Astrocyte of the cerebellum (primary cell): ENCODE measurements around the gene EPC1.
"Not testable (repeated sequence)": the region's sequence is repeated elsewhere in the genome, so short reads cannot be mapped to it uniquely, and the experiment has no call there.

Experiments
- DNase-seq: peaks from one replicate; pipeline ENCODE4 v3.0.0-alpha.2; 2011; ENCODE audit warnings: low read depth
- H3K4me3 ChIP-seq: 2 replicates; pipeline ENCODE4 v1.5.1; 2011; ENCODE audit warnings: mild to moderate bottlenecking, low read depth, low read length, moderate library complexity
- in situ Hi-C: cut with HindIII; loops from 2 replicates; pipeline ENCODE4 v1.10.0; 2017; ENCODE audit warnings: low sequenced_read_pairs
- TF ChIP-seq, protein P1 (sequence below): IDR thresholded peaks from 2 replicates; pipeline ENCODE4 v1.5.1; 2012; ENCODE audit warnings: low read length, low read depth, moderate library complexity, mild to moderate bottlenecking; ENCODE audit errors: missing control alignments

EPC1 gene

DNA sequence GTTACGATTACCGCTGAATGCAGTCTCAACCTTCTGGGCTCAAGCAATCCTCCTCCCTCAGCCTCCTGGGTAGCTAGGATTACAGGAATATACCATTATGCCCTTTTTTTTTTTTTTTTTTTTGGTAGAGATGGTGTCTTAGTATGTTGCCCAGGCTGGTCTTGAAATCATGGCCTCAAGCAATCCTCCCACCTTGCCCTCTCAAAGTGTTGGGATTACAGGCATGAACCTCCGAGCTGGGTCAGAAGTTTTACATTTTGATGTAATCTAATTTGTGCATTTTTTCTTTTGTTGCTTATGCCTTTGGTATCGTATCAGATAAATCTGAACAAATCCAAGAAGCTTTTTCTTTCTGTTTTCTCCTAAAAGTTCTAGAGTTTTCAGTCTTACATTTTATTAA lies 87.4 kb downstream of the EPC1 start:
- in situ Hi-C loops: no loop called here
- no peak for DNase-seq
- TF ChIP-seq, protein P1, sequence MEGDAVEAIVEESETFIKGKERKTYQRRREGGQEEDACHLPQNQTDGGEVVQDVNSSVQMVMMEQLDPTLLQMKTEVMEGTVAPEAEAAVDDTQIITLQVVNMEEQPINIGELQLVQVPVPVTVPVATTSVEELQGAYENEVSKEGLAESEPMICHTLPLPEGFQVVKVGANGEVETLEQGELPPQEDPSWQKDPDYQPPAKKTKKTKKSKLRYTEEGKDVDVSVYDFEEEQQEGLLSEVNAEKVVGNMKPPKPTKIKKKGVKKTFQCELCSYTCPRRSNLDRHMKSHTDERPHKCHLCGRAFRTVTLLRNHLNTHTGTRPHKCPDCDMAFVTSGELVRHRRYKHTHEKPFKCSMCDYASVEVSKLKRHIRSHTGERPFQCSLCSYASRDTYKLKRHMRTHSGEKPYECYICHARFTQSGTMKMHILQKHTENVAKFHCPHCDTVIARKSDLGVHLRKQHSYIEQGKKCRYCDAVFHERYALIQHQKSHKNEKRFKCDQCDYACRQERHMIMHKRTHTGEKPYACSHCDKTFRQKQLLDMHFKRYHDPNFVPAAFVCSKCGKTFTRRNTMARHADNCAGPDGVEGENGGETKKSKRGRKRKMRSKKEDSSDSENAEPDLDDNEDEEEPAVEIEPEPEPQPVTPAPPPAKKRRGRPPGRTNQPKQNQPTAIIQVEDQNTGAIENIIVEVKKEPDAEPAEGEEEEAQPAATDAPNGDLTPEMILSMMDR: no peak
- H3K4me3 ChIP-seq: no peak overlapping the region

GRCh38 chr10:32256613-32257437 lies 90.1 kb downstream of the EPC1 start:
- DNase-seq: peak; percentile 11
- TF ChIP-seq, protein P1: peak; percentile 96
- in situ Hi-C loops: no loop called here

GRCh38 chr10:32253821-32254220 lies 93.1 kb downstream of the EPC1 start:
- in situ Hi-C loops: no loop called here
- H3K4me3 ChIP-seq: no peak overlapping the region
- DNase-seq: no peak
- TF ChIP-seq, protein P1: no peak

More at GRCh38 chr10:32256613-32257437, 90.1 kb downstream of the EPC1 start:
- H3K4me3 ChIP-seq: no peak overlapping the region

DNA sequence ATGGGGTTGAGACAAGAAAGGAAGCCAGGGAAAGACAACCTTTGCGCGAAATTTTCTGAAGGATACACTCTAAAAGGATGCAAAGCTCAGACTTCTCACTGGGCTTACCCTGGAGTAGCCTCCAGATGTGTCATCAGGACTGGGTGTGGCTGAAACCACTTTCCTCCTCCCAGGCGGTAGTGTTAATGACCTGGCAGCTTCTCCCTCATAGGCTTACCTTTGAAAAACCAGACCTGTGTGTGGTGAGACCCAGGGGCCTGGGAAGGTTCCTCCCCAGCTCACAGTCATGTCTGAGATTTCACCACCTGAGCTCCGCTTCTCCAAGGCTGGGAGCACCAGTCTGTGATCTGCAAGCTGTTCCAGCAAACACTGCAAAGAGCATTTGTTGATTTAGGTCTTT lies 93.7 kb downstream of the EPC1 start:
- in situ Hi-C loops: no loop called here
- TF ChIP-seq, protein P1: no peak
- H3K4me3 ChIP-seq: no peak overlapping the region
- DNase-seq: no peak

- DNase-seq, H3K4me3 ChIP-seq, in situ Hi-C loops: not testable (repeated sequence)
These were observed 96.5 kb downstream of the EPC1 start for GRCh38 chr10:32250489-32250888.

DNA sequence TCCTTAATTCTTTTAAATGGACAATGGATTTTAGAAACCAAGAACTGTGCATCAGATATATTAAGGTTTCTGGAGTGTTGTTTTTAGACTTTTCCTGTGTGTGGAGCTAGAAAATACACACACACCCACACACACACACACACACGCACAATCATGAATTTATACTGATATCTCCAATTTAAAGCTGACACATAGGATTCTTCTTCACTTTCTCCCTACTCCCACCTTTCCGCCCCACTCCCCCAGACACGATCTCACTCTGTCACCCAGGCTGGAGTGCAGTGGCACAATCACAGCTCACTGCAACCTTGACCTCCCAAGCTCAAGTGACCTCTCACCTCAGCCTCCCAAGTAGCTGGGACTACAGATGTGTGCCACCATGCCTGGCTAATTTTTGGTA lies 100.3 kb downstream of the EPC1 start:
- no peak for DNase-seq
- H3K4me3 ChIP-seq: no peak overlapping the region
- TF ChIP-seq, protein P1: no peak
- in situ Hi-C loops: no loop called here

DNA sequence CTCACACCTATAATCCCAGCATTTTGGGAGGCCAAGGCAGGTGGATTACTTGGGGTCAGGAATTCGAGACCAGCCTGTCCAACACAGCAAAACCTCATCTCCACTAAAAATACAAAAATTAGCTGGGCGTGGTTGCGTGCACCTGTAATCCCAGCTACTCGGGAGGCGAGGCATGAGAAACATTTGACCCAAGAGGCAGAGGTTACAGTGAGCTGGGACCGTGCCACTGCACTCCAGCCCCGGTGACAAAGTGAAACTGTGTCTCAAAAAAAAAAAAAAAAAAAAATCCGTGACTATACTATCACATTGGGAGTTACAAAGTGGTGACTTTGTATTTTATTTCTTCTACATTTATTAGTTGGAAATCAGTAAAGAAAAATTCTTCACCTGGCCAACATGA lies 101.2 kb downstream of the EPC1 start:
- in situ Hi-C loops: no loop called here
- TF ChIP-seq, protein P1: no peak
- DNase-seq: no peak
- no peak overlapping the region for H3K4me3 ChIP-seq
